RWPE2 (cell line): ENCODE data around the gene GLCE.

Experiments used
- ATAC-seq: fragments of 200-7000 bp; cut with Tn5 transposase; 3 replicates; pipeline ENCODE4 v1.9.1; 2021; ENCODE audit warnings: low read depth
- DNase-seq: peaks from one replicate; pipeline ENCODE4 v3.0.0-alpha.2; 2020; ENCODE audit warnings: low spot score
- H3K27ac ChIP-seq: fragments of 450-650 bp; 2 replicates; pipeline ENCODE4 v1.5.1; 2017; ENCODE audit warnings: mild to moderate bottlenecking; ENCODE audit not compliant: poor library complexity, severe bottlenecking
- H3K27me3 ChIP-seq: fragments of 250-450 bp; sonication (Bioruptor Pico); 2 replicates; pipeline ENCODE4 v1.5.1; 2021; ENCODE audit warnings: mild to moderate bottlenecking, moderate library complexity; ENCODE audit not compliant: insufficient read depth, poor library complexity, severe bottlenecking
- H3K36me3 ChIP-seq: fragments of 250-450 bp; sonication (Bioruptor Pico); 2 replicates; pipeline ENCODE4 v1.5.1; 2020; ENCODE audit warnings: low read depth, mild to moderate bottlenecking, moderate library complexity
- H3K4me1 ChIP-seq: fragments of 250-450 bp; sonication (Bioruptor Pico); 2 replicates; pipeline ENCODE4 v1.5.1; 2021; ENCODE audit warnings: mild to moderate bottlenecking, moderate library complexity; ENCODE audit not compliant: insufficient read depth, poor library complexity, severe bottlenecking
- H3K4me3 ChIP-seq: fragments of 250-450 bp; sonication (Bioruptor Pico); 2 replicates; pipeline ENCODE4 v1.5.1; 2021; ENCODE audit warnings: mild to moderate bottlenecking, moderate library complexity; ENCODE audit not compliant: severe bottlenecking
- H3K9me3 ChIP-seq: fragments of 250-450 bp; sonication (Bioruptor Pico); 2 replicates; pipeline ENCODE4 v1.5.1; 2021; ENCODE audit warnings: mild to moderate bottlenecking, moderate library complexity; ENCODE audit not compliant: severe bottlenecking
- CTCF ChIP-seq: fragments of 450-650 bp; IDR thresholded peaks from one replicate; pipeline ENCODE4 v1.5.1; 2017; ENCODE audit warnings: mild to moderate bottlenecking, moderate library complexity; ENCODE audit not compliant: poor library complexity, severe bottlenecking

Gene GLCE

DNA sequence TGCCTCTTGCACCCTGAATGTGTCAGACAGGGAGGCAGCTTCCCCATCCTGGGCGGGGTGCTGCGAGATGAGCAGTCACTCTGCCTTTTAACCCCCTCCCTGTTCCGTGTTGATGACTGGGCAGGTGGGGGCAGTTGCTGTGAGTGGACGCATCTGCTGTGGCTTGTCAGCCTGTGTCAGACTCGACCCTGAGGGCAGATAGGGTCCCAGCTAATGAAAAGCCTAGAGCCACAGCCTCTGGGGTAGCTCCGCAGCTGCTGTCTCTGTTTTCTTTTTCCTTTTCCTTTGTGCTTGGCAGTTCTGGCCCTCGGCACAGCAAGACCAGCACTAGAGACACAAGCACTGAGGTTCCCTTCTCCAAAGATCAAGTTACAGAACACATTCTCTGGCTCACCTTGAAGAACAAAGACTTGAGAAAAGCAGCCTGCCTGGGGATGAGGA is 43.0 kb upstream of the GLCE start:
- no peak for DNase-seq
- Histone ChIP-seq H3K4me1 (no peaks in the 10 kb centered on the region), H3K27me3 (no peaks in the 10 kb centered on the region), H3K9me3 (no peaks in the 10 kb centered on the region), H3K27ac (no peak overlapping the region), H3K4me3 (no peak overlapping the region), H3K36me3 (no peaks in the 10 kb centered on the region)
- TF ChIP-seq CTCF, result no peak
- ATAC-seq, result peak; percentile 65

GRCh38 chr15:69118089-69118488 is 42.3 kb upstream of the GLCE start:
- H3K36me3 ChIP-seq, result no peaks in the 10 kb centered on the region
- ATAC-seq (no peak), DNase-seq (no peak)
- H3K4me3 ChIP-seq, result no peak overlapping the region
- no peaks in the 10 kb centered on the region for H3K4me1 ChIP-seq
- no peak overlapping the region for H3K27ac ChIP-seq
- H3K9me3 ChIP-seq, result no peaks in the 10 kb centered on the region
- no peaks in the 10 kb centered on the region for H3K27me3 ChIP-seq
- no peak for TF ChIP-seq CTCF

GRCh38 chr15:69119001-69119400 is 41.4 kb upstream of the GLCE start:
- ATAC-seq, result no peak
- Histone ChIP-seq H3K27ac (no peak overlapping the region), H3K9me3 (no peaks in the 10 kb centered on the region), H3K4me3 (no peak overlapping the region), H3K36me3 (no peaks in the 10 kb centered on the region), H3K4me1 (no peaks in the 10 kb centered on the region), H3K27me3 (no peaks in the 10 kb centered on the region)
- no peak for TF ChIP-seq CTCF
- no peak for DNase-seq

DNA sequence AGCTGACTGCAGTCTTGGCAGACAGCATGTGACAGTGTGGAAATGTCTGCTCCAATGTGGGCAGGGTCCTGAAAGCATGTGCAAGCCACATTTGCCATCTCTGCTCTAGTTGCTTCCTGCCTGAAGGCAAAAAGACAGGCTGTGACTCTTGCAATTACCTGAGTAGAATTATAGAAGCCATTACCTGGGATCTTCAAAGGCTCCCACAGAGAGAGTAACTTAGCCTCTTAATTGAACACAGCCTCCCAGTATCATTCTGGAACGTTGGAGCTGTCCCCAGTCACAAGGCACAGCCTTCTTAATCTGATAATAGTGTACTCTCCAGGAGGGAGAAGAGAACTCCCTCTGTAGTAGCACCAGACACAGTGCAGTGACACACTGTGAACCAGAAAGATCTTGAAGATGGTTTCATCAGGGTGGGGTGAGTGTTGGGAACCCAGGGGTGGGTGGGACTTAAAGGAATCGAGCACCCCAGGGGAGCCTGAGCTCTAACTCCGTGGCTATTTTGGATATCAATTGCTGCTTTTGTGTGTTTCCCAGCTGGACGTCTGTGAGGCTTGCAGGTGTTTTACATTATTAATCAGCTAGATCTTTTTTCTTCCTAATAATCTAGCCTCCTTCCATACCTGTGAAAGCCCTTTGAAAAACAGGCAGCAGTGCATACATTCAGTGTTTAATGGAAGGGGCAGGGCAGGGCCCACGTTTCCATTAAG is 40.6 kb upstream of the GLCE start:
- Histone ChIP-seq H3K4me1 (no peaks in the 10 kb centered on the region), H3K36me3 (no peaks in the 10 kb centered on the region), H3K9me3 (no peaks in the 10 kb centered on the region), H3K27ac (no peak overlapping the region), H3K27me3 (no peaks in the 10 kb centered on the region), H3K4me3 (no peak overlapping the region)
- TF ChIP-seq CTCF, result no peak
- ATAC-seq (no peak), DNase-seq (no peak)

DNA sequence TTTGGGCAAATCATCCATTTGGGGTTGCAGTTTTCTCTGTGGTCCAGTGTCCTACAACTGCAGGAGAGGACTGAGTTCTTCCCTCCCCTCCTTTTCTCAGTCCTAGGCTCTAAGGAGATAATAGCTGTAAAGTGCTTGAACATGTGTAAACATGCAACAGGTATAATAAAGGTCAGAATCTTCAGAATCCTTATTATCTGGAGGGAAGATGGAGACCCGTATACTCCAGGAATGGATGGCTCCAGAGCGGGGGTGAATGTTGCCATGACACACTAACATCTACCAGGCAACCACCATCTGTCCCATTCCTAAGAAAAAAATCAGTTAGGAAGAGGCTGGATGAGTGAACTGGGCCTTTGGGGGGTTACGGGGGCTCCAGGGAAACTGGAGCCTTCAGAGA is 39.7 kb upstream of the GLCE start:
- H3K36me3 ChIP-seq, result no peaks in the 10 kb centered on the region
- no peaks in the 10 kb centered on the region for H3K4me1 ChIP-seq
- no peak overlapping the region for H3K27ac ChIP-seq
- DNase-seq, result no peak
- TF ChIP-seq CTCF, result no peak
- no peaks in the 10 kb centered on the region for H3K9me3 ChIP-seq
- no peak for ATAC-seq
- H3K27me3 ChIP-seq, result no peaks in the 10 kb centered on the region
- H3K4me3 ChIP-seq, result no peak overlapping the region
